K562 (cell line): ENCODE data around the gene CNGA3. TPM values are rescaled to one million over a fixed set of nuclear protein-coding genes. Genes with fewer than 3 reads are reported as not detected.

Experiments used
- FOSL1 ChIP-seq: fragments of 200-800 bp; sonication (Bioruptor generic); conservative IDR thresholded peaks from 2 replicates; pipeline ENCODE4 v1.6.1; 2016; ENCODE audit warnings: missing genetic modification characterization, missing compliant biosample characterization
- HDGF ChIP-seq: fragments of 450-650 bp; IDR thresholded peaks from 2 replicates; pipeline ENCODE4 v1.6.1; 2016
- MCM5 ChIP-seq: fragments of 450-650 bp; IDR thresholded peaks from 2 replicates; pipeline ENCODE4 v1.6.1; 2016; ENCODE audit warnings: low read depth
- MTA2 ChIP-seq: fragments of 450-650 bp; IDR thresholded peaks from 2 replicates; pipeline ENCODE4 v1.6.1; 2016; ENCODE audit warnings: low read depth
- NFIC ChIP-seq: fragments of 450-650 bp; IDR thresholded peaks from 2 replicates; pipeline ENCODE4 v1.6.1; 2017; ENCODE audit warnings: mild to moderate bottlenecking, inconsistent platforms
- PHTF2 ChIP-seq: fragments of 250-450 bp; sonication (Bioruptor Pico); IDR thresholded peaks from 2 replicates; pipeline ENCODE4 v1.5.0; 2021; ENCODE audit warnings: mild to moderate bottlenecking
- SIN3A ChIP-seq, 2 experiments: fragments of 150-350 bp in 1 of 2; IDR thresholded peaks; 2 replicates each; pipeline ENCODE4 v1.6.1; 2011 to 2016; ENCODE audit warnings: borderline replicate concordance in 2 of 2, low read depth in 2 of 2, low read length in 2 of 2, mild to moderate bottlenecking in 2 of 2, moderate library complexity in 2 of 2; ENCODE audit not compliant: control insufficient read depth in 1 of 2
- SMARCC2 ChIP-seq: fragments of 450-650 bp; IDR thresholded peaks from 2 replicates; pipeline ENCODE4 v1.6.1; 2017; ENCODE audit warnings: antibody characterized with exemption, moderate library complexity, mild to moderate bottlenecking, low read depth
- SMC3 ChIP-seq: conservative IDR thresholded peaks from 2 replicates; pipeline ENCODE4 v1.6.1; 2011; ENCODE audit warnings: low read depth, low read length, improper control_type of control experiment; ENCODE audit not compliant: insufficient read depth
- SUPT5H ChIP-seq: fragments of 450-650 bp; IDR thresholded peaks from 2 replicates; pipeline ENCODE4 v1.6.1; 2016
- ZNF717 ChIP-seq: fragments of 250-450 bp; sonication (Bioruptor Pico); IDR thresholded peaks from 2 replicates; pipeline ENCODE4 v1.5.0; 2021
- ZNF76 ChIP-seq: fragments of 250-450 bp; sonication (Bioruptor Pico); IDR thresholded peaks from 2 replicates; pipeline ENCODE4 v1.4.0; 2020; ENCODE audit warnings: mild to moderate bottlenecking, moderate library complexity, borderline replicate concordance
- polyA plus RNA-seq, 8 experiments: library from polyadenylated mRNA; depleted of rRNA in 4 of 8; stranded (reverse) in 5 of 8; unstranded in 3 of 8; fragments of >200 nt; fragmentation: Nextera tagmentation in 2 of 8; fragmentation: Illumina TruSeq in 1 of 8; extraction: Ambion mirVana in 2 of 8; extraction: Trizol in 1 of 8; gene quantifications; 2 replicates each; pipeline versions ENCODE4 v1.2.1 to v1.2.3, GENCODE V29; 2011 to 2014; ENCODE audit warnings: inconsistent platforms in 1 of 8, missing spikeins in 1 of 8
- total RNA-seq, 7 experiments: library from RNA; depleted of rRNA in 6 of 7; stranded (reverse); fragments of >200 nt in 6 of 7; fragmentation: Illumina TruSeq in 2 of 7; extraction: Trizol in 2 of 7; gene quantifications; 2 replicates each; pipeline versions ENCODE4 v1.2.1 to v1.2.3, GENCODE V29; 2011 to 2021; ENCODE audit warnings: low replicate concordance in 1 of 7
- TF ChIP-seq, protein P1 (sequence below): fragments of 450-650 bp; conservative IDR thresholded peaks from 2 replicates; pipeline ENCODE4 v1.6.1; 2016; ENCODE audit warnings: missing genetic modification characterization, low read depth, mild to moderate bottlenecking, control low read depth, missing compliant biosample characterization
- TF ChIP-seq, protein P2 (sequence below): fragments of 450-650 bp; IDR thresholded peaks from 2 replicates; pipeline ENCODE4 v1.6.1; 2016; ENCODE audit warnings: mild to moderate bottlenecking, moderate library complexity
- TF ChIP-seq, protein P3 (sequence below): sonication (generic); formaldehyde crosslinking; IDR thresholded peaks from 2 replicates; pipeline ENCODE4 v1.8.0; 2022; ENCODE audit warnings: mild to moderate bottlenecking, missing genetic modification reagents

CNGA3 gene
- total and polyA plus RNA-seq, 9 of the 15 experiments (the other 6 are each of a cell fraction or from before 2014, with no cell fraction given) = not detected

DNA sequence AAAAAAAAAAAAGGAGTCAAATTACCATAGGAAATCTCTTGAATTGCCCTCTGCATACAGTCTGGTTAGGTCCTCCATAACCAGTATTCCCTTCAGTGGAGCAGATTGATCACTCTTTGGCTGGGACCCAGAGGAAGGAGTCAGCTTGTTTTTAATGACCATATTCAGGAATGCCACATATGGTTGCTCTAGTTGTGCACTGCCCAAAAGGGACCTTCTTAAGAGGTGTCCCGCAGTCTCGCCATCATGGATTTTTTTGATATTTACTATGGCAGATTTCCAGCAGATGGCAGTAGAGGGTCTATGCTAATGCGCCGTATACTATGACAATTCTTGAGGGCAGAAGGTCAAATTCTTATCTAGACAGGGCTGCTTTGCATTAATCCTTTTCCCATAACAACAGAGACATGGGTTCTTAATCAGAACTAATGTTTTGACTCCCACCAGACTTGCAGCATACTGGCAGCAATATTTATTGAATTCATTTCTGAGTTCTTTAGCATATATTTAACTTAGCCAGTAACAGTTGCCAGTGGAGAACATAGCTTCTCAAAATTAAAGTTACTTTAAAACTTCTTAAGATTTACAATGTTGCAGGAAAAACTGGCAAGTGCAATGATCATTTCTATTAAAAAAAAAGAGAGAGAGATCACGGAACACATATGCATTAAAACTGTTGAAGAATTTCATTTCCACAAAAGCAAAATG, 66.6 kb downstream of the CNGA3 start (continued):
- no peak for TF ChIP-seq SIN3A (IDR thresholded peaks at IDR 0.05; ENCODE audit: borderline replicate concordance in 2 of 2, control insufficient read depth in 1 of 2, low read depth in 2 of 2, low read length in 2 of 2)
- peak; percentile 68 for TF ChIP-seq SMC3
- TF ChIP-seq ZNF76 (CRISPR knock-in tag) = no peak
- TF ChIP-seq MTA2 = no peak
- TF ChIP-seq MCM5 = no peak
- TF ChIP-seq ZNF717 = no peak
- TF ChIP-seq FOSL1 = no peak
- TF ChIP-seq, protein P1, sequence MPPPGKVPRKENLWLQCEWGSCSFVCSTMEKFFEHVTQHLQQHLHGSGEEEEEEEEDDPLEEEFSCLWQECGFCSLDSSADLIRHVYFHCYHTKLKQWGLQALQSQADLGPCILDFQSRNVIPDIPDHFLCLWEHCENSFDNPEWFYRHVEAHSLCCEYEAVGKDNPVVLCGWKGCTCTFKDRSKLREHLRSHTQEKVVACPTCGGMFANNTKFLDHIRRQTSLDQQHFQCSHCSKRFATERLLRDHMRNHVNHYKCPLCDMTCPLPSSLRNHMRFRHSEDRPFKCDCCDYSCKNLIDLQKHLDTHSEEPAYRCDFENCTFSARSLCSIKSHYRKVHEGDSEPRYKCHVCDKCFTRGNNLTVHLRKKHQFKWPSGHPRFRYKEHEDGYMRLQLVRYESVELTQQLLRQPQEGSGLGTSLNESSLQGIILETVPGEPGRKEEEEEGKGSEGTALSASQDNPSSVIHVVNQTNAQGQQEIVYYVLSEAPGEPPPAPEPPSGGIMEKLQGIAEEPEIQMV (tag) = no peak
- TF ChIP-seq NFIC = no peak
- TF ChIP-seq, protein P2, sequence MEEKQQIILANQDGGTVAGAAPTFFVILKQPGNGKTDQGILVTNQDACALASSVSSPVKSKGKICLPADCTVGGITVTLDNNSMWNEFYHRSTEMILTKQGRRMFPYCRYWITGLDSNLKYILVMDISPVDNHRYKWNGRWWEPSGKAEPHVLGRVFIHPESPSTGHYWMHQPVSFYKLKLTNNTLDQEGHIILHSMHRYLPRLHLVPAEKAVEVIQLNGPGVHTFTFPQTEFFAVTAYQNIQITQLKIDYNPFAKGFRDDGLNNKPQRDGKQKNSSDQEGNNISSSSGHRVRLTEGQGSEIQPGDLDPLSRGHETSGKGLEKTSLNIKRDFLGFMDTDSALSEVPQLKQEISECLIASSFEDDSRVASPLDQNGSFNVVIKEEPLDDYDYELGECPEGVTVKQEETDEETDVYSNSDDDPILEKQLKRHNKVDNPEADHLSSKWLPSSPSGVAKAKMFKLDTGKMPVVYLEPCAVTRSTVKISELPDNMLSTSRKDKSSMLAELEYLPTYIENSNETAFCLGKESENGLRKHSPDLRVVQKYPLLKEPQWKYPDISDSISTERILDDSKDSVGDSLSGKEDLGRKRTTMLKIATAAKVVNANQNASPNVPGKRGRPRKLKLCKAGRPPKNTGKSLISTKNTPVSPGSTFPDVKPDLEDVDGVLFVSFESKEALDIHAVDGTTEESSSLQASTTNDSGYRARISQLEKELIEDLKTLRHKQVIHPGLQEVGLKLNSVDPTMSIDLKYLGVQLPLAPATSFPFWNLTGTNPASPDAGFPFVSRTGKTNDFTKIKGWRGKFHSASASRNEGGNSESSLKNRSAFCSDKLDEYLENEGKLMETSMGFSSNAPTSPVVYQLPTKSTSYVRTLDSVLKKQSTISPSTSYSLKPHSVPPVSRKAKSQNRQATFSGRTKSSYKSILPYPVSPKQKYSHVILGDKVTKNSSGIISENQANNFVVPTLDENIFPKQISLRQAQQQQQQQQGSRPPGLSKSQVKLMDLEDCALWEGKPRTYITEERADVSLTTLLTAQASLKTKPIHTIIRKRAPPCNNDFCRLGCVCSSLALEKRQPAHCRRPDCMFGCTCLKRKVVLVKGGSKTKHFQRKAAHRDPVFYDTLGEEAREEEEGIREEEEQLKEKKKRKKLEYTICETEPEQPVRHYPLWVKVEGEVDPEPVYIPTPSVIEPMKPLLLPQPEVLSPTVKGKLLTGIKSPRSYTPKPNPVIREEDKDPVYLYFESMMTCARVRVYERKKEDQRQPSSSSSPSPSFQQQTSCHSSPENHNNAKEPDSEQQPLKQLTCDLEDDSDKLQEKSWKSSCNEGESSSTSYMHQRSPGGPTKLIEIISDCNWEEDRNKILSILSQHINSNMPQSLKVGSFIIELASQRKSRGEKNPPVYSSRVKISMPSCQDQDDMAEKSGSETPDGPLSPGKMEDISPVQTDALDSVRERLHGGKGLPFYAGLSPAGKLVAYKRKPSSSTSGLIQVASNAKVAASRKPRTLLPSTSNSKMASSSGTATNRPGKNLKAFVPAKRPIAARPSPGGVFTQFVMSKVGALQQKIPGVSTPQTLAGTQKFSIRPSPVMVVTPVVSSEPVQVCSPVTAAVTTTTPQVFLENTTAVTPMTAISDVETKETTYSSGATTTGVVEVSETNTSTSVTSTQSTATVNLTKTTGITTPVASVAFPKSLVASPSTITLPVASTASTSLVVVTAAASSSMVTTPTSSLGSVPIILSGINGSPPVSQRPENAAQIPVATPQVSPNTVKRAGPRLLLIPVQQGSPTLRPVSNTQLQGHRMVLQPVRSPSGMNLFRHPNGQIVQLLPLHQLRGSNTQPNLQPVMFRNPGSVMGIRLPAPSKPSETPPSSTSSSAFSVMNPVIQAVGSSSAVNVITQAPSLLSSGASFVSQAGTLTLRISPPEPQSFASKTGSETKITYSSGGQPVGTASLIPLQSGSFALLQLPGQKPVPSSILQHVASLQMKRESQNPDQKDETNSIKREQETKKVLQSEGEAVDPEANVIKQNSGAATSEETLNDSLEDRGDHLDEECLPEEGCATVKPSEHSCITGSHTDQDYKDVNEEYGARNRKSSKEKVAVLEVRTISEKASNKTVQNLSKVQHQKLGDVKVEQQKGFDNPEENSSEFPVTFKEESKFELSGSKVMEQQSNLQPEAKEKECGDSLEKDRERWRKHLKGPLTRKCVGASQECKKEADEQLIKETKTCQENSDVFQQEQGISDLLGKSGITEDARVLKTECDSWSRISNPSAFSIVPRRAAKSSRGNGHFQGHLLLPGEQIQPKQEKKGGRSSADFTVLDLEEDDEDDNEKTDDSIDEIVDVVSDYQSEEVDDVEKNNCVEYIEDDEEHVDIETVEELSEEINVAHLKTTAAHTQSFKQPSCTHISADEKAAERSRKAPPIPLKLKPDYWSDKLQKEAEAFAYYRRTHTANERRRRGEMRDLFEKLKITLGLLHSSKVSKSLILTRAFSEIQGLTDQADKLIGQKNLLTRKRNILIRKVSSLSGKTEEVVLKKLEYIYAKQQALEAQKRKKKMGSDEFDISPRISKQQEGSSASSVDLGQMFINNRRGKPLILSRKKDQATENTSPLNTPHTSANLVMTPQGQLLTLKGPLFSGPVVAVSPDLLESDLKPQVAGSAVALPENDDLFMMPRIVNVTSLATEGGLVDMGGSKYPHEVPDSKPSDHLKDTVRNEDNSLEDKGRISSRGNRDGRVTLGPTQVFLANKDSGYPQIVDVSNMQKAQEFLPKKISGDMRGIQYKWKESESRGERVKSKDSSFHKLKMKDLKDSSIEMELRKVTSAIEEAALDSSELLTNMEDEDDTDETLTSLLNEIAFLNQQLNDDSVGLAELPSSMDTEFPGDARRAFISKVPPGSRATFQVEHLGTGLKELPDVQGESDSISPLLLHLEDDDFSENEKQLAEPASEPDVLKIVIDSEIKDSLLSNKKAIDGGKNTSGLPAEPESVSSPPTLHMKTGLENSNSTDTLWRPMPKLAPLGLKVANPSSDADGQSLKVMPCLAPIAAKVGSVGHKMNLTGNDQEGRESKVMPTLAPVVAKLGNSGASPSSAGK = no peak
- TF ChIP-seq, protein P3, sequence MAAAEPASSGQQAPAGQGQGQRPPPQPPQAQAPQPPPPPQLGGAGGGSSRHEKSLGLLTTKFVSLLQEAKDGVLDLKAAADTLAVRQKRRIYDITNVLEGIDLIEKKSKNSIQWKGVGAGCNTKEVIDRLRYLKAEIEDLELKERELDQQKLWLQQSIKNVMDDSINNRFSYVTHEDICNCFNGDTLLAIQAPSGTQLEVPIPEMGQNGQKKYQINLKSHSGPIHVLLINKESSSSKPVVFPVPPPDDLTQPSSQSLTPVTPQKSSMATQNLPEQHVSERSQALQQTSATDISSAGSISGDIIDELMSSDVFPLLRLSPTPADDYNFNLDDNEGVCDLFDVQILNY (CRISPR knock-in tag) = no peak
- no peak for TF ChIP-seq SMARCC2
- no peak for TF ChIP-seq PHTF2 (CRISPR knock-in tag)
- no peak for TF ChIP-seq HDGF
- TF ChIP-seq SUPT5H = no peak
